Measurements from ENCODE around the gene JAG1. TPM values are rescaled to one million over a fixed set of nuclear protein-coding genes. Genes with fewer than 3 reads are reported as not detected.

The JAG1 gene
- polyA plus RNA-seq, 1 donor (not counting 4 experiments of a cell fraction or from before 2014, with no cell fraction given) = 84.2 TPM

- no peak overlapping the region for H3K27ac ChIP-seq (ENCODE audit: control insufficient read depth, insufficient read depth, low read length)
- dilution Hi-C loops (cut with MboI; ENCODE audit: extremely low pct_ligation_motif_present, low sequenced_read_pairs) = no loop called here
- no peak for TF ChIP-seq CTCF (optimal IDR thresholded peaks at IDR 0.05 in 1 of 3, IDR thresholded peaks at IDR 0.05 in 1 of 3, conservative IDR thresholded peaks at IDR 0.05 in 1 of 3; ENCODE audit: extremely low read depth in 1 of 3, insufficient read depth in 2 of 3, low read length in 3 of 3)
- TF ChIP-seq EZH2 (IDR thresholded peaks at IDR 0.05; ENCODE audit: low read length) = no peak
- no peak overlapping the region for H2AFZ ChIP-seq (ENCODE audit: control insufficient read depth, low read length)
- no peaks in the 10 kb centered on the region for H3K9me3 ChIP-seq (ENCODE audit: control insufficient read depth, low read depth, low read length)
- H3K4me2 ChIP-seq (ENCODE audit: control insufficient read depth, extremely low read depth, insufficient read depth, low read depth, low read length) = no peak overlapping the region
- H3K79me2 ChIP-seq (ENCODE audit: control insufficient read depth, insufficient read depth, low read length) = no peaks in the 10 kb centered on the region
- H3K4me3 ChIP-seq (ENCODE audit: control insufficient read depth in 2 of 3, extremely low read depth in 1 of 3, insufficient read depth in 2 of 3, low read depth in 1 of 3, low read length in 3 of 3) = no peak overlapping the region
- H3K9me1 ChIP-seq (ENCODE audit: control insufficient read depth, extremely low read depth, insufficient read depth, low read length) = no peaks in the 10 kb centered on the region
- no peak overlapping the region for H3K9ac ChIP-seq (ENCODE audit: control insufficient read depth, extremely low read depth, insufficient read depth, low read length)
- H3K36me3 ChIP-seq (ENCODE audit: control insufficient read depth in 2 of 2, extremely low read depth in 1 of 2, insufficient read depth in 2 of 2, low read length in 2 of 2) = no peaks in the 10 kb centered on the region
- no peak for DNase-seq (ENCODE audit: low read depth, low spot score)
- peaks cover 13% of the 10 kb centered on the region for H3K4me1 ChIP-seq (ENCODE audit: control insufficient read depth, extremely low read depth, insufficient read depth, low read length)
- no peaks in the 10 kb centered on the region for H3K27me3 ChIP-seq (ENCODE audit: control insufficient read depth, extremely low read depth, insufficient read depth, low read length)
- H4K20me1 ChIP-seq (ENCODE audit: control insufficient read depth, extremely low read depth, insufficient read depth, low read length) = no peaks in the 10 kb centered on the region
- no peak for FAIRE-seq
Measured at GRCh38 chr20:10707791-10708190, 34.0 kb upstream of the JAG1 start.

- Histone ChIP-seq H3K4me2 (ENCODE audit: control insufficient read depth, extremely low read depth, insufficient read depth, low read depth, low read length) (no peak overlapping the region), H3K4me1 (ENCODE audit: control insufficient read depth, extremely low read depth, insufficient read depth, low read length) (peaks cover 13% of the 10 kb centered on the region), H3K4me3 (ENCODE audit: control insufficient read depth in 2 of 3, extremely low read depth in 1 of 3, insufficient read depth in 2 of 3, low read depth in 1 of 3, low read length in 3 of 3) (no peak overlapping the region), H3K79me2 (ENCODE audit: control insufficient read depth, insufficient read depth, low read length) (no peaks in the 10 kb centered on the region), H3K36me3 (ENCODE audit: control insufficient read depth in 2 of 2, extremely low read depth in 1 of 2, insufficient read depth in 2 of 2, low read length in 2 of 2) (no peaks in the 10 kb centered on the region), H2AFZ (ENCODE audit: control insufficient read depth, low read length) (no peak overlapping the region), H4K20me1 (ENCODE audit: control insufficient read depth, extremely low read depth, insufficient read depth, low read length) (no peaks in the 10 kb centered on the region), H3K9me1 (ENCODE audit: control insufficient read depth, extremely low read depth, insufficient read depth, low read length) (no peaks in the 10 kb centered on the region), H3K27me3 (ENCODE audit: control insufficient read depth, extremely low read depth, insufficient read depth, low read length) (no peaks in the 10 kb centered on the region), H3K9me3 (ENCODE audit: control insufficient read depth, low read depth, low read length) (no peaks in the 10 kb centered on the region), H3K9ac (ENCODE audit: control insufficient read depth, extremely low read depth, insufficient read depth, low read length) (no peak overlapping the region), H3K27ac (ENCODE audit: control insufficient read depth, insufficient read depth, low read length) (no peak overlapping the region)
- FAIRE-seq = no peak
- DNase-seq (ENCODE audit: low read depth, low spot score) = no peak
- dilution Hi-C loops (cut with MboI; ENCODE audit: extremely low pct_ligation_motif_present, low sequenced_read_pairs) = no loop called here
- TF ChIP-seq EZH2 (IDR thresholded peaks at IDR 0.05; ENCODE audit: low read length) (no peak), CTCF (optimal IDR thresholded peaks at IDR 0.05 in 1 of 3, IDR thresholded peaks at IDR 0.05 in 1 of 3, conservative IDR thresholded peaks at IDR 0.05 in 1 of 3; ENCODE audit: extremely low read depth in 1 of 3, insufficient read depth in 2 of 3, low read length in 3 of 3) (no peak)
Measured at GRCh38 chr20:10707068-10707467, 33.3 kb upstream of the JAG1 start.
